Panc1 (cell line): ENCODE measurements around the gene SHROOM3.

Experiments used
- CTCF ChIP-seq: fragments of 450-650 bp; IDR thresholded peaks from 2 replicates; pipeline ENCODE4 v1.5.1; 2017; ENCODE audit warnings: mild to moderate bottlenecking
- POLR2AphosphoS5 ChIP-seq: IDR thresholded peaks from 2 replicates; pipeline ENCODE4 v1.6.1; 2012; ENCODE audit warnings: mild to moderate bottlenecking, low read depth, low read length, moderate library complexity
- TCF7L2 ChIP-seq: IDR thresholded peaks from 2 replicates; pipeline ENCODE4 v1.6.1; 2011; ENCODE audit warnings: mild to moderate bottlenecking, low read depth, low read length, inconsistent platforms
- TF ChIP-seq, protein P1 (sequence below), 2 experiments: IDR thresholded peaks; 2 replicates each; pipeline ENCODE4 v1.6.1; 2011 to 2012; ENCODE audit warnings: low read depth in 2 of 2, control low read depth in 1 of 2, low read length in 1 of 2, mild to moderate bottlenecking in 1 of 2, moderate library complexity in 1 of 2; ENCODE audit not compliant: insufficient read depth in 1 of 2

DNA sequence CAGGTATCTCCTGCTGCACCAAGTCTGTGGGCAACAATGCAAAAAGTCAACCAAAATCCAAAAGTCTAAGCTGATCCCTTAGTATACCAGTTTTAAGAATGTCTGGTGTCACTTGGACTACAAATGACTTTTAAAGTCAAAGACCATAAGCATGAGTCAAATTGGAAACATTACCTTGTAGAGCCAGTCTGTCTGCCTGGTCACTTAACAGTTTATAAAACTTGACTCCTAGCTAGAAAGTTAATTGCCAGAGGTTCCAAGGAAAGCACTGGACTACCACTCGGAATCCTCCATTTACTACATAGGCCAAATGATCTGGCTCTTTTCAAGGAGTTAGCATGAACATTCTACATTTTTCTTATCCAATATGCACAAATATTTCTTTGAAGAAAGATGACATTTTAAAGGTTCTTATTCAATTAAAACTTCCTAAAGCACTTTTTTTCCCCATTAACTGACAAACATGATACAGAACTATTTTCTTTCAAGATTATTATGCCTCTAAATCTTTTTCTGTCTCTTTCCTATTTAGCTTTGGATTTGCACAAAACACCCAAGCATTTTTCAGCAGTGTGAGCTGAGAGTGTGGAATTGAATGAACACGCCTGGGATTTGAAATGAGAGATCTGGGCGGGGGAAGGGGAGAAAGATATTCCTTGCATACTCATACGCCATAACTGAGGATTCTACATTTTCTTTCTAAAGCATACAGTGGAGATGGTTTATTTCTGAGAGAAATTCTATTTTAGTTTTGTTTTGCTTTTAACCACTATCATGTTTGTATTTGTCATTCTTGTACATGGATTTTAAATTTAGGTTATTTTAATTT lies 188.4 kb downstream of the SHROOM3 start:
- TF ChIP-seq CTCF (no peak), POLR2AphosphoS5 (no peak), TCF7L2 (no peak)
- TF ChIP-seq, protein P1, sequence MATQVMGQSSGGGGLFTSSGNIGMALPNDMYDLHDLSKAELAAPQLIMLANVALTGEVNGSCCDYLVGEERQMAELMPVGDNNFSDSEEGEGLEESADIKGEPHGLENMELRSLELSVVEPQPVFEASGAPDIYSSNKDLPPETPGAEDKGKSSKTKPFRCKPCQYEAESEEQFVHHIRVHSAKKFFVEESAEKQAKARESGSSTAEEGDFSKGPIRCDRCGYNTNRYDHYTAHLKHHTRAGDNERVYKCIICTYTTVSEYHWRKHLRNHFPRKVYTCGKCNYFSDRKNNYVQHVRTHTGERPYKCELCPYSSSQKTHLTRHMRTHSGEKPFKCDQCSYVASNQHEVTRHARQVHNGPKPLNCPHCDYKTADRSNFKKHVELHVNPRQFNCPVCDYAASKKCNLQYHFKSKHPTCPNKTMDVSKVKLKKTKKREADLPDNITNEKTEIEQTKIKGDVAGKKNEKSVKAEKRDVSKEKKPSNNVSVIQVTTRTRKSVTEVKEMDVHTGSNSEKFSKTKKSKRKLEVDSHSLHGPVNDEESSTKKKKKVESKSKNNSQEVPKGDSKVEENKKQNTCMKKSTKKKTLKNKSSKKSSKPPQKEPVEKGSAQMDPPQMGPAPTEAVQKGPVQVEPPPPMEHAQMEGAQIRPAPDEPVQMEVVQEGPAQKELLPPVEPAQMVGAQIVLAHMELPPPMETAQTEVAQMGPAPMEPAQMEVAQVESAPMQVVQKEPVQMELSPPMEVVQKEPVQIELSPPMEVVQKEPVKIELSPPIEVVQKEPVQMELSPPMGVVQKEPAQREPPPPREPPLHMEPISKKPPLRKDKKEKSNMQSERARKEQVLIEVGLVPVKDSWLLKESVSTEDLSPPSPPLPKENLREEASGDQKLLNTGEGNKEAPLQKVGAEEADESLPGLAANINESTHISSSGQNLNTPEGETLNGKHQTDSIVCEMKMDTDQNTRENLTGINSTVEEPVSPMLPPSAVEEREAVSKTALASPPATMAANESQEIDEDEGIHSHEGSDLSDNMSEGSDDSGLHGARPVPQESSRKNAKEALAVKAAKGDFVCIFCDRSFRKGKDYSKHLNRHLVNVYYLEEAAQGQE (IDR thresholded peaks at IDR 0.05; ENCODE audit: insufficient read depth in 1 of 2, low read depth in 2 of 2, low read length in 1 of 2) = no peak
